Measurements from ENCODE around the gene BST2.
"Not testable (repeated sequence)": the region's sequence is repeated elsewhere in the genome, so short reads cannot be mapped to it uniquely, and the experiment has no call there.

The BST2 gene

GRCh38 chr19:17391371-17392151 lies 13.9 kb downstream of the BST2 start:
- H3K4me3 ChIP-seq (ENCODE audit: low read depth, low read length) = peak overlapping the region; percentile 39
- DNase-seq (ENCODE audit: low read depth) = no peak

GRCh38 chr19:17390665-17391370 lies 14.6 kb downstream of the BST2 start:
- DNase-seq (ENCODE audit: low read depth) = peak; percentile 62
- peak overlapping the region; percentile 63 for H3K4me3 ChIP-seq (ENCODE audit: low read depth, low read length)

- H3K4me3 ChIP-seq (ENCODE audit: low read depth, low read length) = peak overlapping the region; percentile 63
- no peak for DNase-seq (ENCODE audit: low read depth)
Observed at GRCh38 chr19:17389957-17390664, 15.3 kb downstream of the BST2 start.

GRCh38 chr19:17389288-17389687 lies 16.1 kb downstream of the BST2 start:
- H3K4me3 ChIP-seq (ENCODE audit: low read depth, low read length) = no peak overlapping the region
- no peak for DNase-seq (ENCODE audit: low read depth)

- no peak overlapping the region for H3K4me3 ChIP-seq (ENCODE audit: low read depth, low read length)
- no peak for DNase-seq (ENCODE audit: low read depth)
Observed at GRCh38 chr19:17385878-17386611, 19.4 kb downstream of the BST2 start.

- H3K4me3 ChIP-seq (ENCODE audit: low read depth, low read length) = no peak overlapping the region
- no peak for DNase-seq (ENCODE audit: low read depth)
Observed at GRCh38 chr19:17380426-17381138, 24.8 kb downstream of the BST2 start.

GRCh38 chr19:17379221-17379631 lies 26.2 kb downstream of the BST2 start:
- H3K4me3 ChIP-seq (ENCODE audit: low read depth, low read length) = no peak overlapping the region
- no peak for DNase-seq (ENCODE audit: low read depth)

GRCh38 chr19:17378271-17378670 lies 27.2 kb downstream of the BST2 start:
- no peak overlapping the region for H3K4me3 ChIP-seq (ENCODE audit: low read depth, low read length)
- no peak for DNase-seq (ENCODE audit: low read depth)

GRCh38 chr19:17376935-17377600 lies 28.4 kb downstream of the BST2 start, which contains the start of gene PLVAP:
Gene PLVAP (minus strand): TSS chr19:17377342. CDS start chr19:17377288, 54 bp downstream.
- no peak within 1 kb of the TSS for H3K4me3 ChIP-seq (ENCODE audit: low read depth, low read length)
- no peak for DNase-seq (ENCODE audit: low read depth)

- H3K4me3 ChIP-seq (ENCODE audit: low read depth, low read length) = no peak overlapping the region
- peak; percentile 31 for DNase-seq (ENCODE audit: low read depth)
Observed at GRCh38 chr19:17370026-17370587, 35.3 kb downstream of the BST2 start.

GRCh38 chr19:17365361-17365760 lies 40.1 kb downstream of the BST2 start:
- no peak for DNase-seq (ENCODE audit: low read depth)
- H3K4me3 ChIP-seq (ENCODE audit: low read depth, low read length) = no peak overlapping the region

- DNase-seq (ENCODE audit: low read depth); H3K4me3 ChIP-seq (ENCODE audit: low read depth, low read length): not testable (repeated sequence)
Observed at GRCh38 chr19:17363852-17364605, 41.4 kb downstream of the BST2 start.

- DNase-seq (ENCODE audit: low read depth) = no peak
- H3K4me3 ChIP-seq (ENCODE audit: low read depth, low read length) = no peak overlapping the region
Observed at GRCh38 chr19:17359905-17360800, 45.3 kb downstream of the BST2 start.

GRCh38 chr19:17358395-17358794 lies 47.0 kb downstream of the BST2 start:
- DNase-seq (ENCODE audit: low read depth) = no peak
- H3K4me3 ChIP-seq (ENCODE audit: low read depth, low read length) = no peak overlapping the region

- DNase-seq (ENCODE audit: low read depth) = no peak
- no peak overlapping the region for H3K4me3 ChIP-seq (ENCODE audit: low read depth, low read length)
Observed at GRCh38 chr19:17357724-17358123, 47.7 kb downstream of the BST2 start.

GRCh38 chr19:17357078-17357666 lies 48.3 kb downstream of the BST2 start:
- no peak overlapping the region for H3K4me3 ChIP-seq (ENCODE audit: low read depth, low read length)
- DNase-seq (ENCODE audit: low read depth) = no peak
